Activated CD4-positive, alpha-beta T cell treated with anti-CD3 and anti-CD28 coated beads, Interleukin-2, amount 50 U/mL, for 24 hours (primary cell): Measurements from ENCODE around the gene TBPL1.
"Not testable (repeated sequence)": the region's sequence is repeated elsewhere in the genome, so short reads cannot be mapped to it uniquely, and the experiment has no call there.

Source experiments
- DNase-seq, 2 donors: peaks; one replicate each; pipeline ENCODE4 v3.0.0-alpha.2; 2020; ENCODE audit warnings: low read depth in 1 of 2, low spot score in 1 of 2

TBPL1 gene

GRCh38 chr6:133953634-133954415, 801 bp downstream of the TBPL1 start:
- no peak for DNase-seq

- no peak for DNase-seq
Observed at GRCh38 chr6:133954657-133955576, 1.9 kb downstream of the TBPL1 start.

GRCh38 chr6:133955582-133956415, 2.8 kb downstream of the TBPL1 start:
- no peak for DNase-seq

DNA sequence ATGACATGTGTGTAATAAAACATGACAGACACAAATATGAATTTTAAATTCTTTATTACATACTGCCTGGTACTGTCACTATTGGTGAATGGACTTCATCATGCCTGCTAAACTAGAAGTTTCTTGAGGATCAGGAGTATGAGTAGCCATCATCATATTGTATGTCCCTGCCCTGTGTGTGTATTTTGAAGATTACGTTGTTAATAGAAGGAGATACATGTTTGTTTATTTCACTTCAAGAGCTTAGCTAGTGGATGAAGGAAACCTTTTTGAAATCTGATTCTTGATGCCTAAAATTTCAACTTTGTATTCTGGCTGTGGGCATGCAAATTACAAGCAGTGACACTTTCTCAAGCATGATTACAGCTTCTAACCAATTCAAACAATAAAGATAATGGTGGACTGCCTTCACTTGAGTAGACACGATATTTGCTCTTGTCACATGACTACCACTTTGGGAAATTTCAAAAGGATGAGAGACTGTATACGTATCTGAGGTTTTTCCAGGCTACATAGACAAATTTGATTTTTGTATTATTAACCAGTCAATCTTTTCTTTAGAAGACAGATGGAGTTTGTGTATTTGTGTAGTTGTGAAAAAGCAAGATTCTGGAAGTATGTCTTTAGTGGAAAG, 3.5 kb downstream of the TBPL1 start:
- DNase-seq, result no peak

GRCh38 chr6:133957227-133957626, 4.2 kb downstream of the TBPL1 start:
- no peak for DNase-seq

- no peak for DNase-seq
Observed at GRCh38 chr6:133957780-133958242, 4.8 kb downstream of the TBPL1 start.

DNA sequence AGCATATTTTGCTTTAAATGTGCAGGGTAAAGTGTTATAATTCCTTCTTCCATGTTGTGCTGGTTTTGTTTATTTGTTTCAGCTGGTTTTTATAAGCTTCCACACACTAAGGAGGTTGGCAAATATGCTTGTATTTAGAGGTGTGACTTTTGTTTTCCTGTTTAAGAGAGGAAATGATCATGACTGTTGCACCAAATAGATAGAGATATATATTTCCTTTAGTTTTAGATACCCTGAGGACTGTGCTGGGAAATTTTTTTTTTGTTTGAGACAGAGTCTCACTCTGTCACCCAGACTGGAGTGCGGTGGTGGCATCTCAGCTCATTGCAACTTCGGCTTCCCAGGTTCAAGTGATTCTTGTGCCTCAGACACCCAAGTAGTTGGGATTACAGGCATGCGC, 5.8 kb downstream of the TBPL1 start:
- DNase-seq, result no peak

- no peak for DNase-seq
Observed at GRCh38 chr6:133959667-133960368, 6.8 kb downstream of the TBPL1 start.

GRCh38 chr6:133961831-133962230, 8.8 kb downstream of the TBPL1 start:
- no peak for DNase-seq

- DNase-seq, result no peak
Observed at GRCh38 chr6:133964052-133964451, 11.0 kb downstream of the TBPL1 start.

DNA sequence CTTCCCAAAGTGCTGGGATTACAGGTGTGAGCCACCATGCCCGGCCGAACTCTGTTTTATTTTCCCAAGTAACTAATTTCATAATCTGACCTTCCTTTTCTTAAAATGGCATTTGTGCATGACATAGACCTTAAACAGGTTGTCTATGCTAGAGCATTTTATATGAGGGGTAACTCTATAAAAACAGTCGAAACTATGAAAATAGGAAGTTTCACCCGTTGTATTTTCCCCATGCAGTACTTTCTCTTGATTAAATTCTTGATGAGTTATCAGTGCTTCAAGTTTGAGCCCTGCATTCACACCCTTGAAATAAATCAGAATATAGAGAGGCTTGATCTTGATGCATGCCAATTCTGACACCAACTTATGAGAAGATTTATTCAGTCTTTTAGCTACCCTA, 11.7 kb downstream of the TBPL1 start:
- no peak for DNase-seq

GRCh38 chr6:133965817-133966360, 12.9 kb downstream of the TBPL1 start:
- no peak for DNase-seq

DNA sequence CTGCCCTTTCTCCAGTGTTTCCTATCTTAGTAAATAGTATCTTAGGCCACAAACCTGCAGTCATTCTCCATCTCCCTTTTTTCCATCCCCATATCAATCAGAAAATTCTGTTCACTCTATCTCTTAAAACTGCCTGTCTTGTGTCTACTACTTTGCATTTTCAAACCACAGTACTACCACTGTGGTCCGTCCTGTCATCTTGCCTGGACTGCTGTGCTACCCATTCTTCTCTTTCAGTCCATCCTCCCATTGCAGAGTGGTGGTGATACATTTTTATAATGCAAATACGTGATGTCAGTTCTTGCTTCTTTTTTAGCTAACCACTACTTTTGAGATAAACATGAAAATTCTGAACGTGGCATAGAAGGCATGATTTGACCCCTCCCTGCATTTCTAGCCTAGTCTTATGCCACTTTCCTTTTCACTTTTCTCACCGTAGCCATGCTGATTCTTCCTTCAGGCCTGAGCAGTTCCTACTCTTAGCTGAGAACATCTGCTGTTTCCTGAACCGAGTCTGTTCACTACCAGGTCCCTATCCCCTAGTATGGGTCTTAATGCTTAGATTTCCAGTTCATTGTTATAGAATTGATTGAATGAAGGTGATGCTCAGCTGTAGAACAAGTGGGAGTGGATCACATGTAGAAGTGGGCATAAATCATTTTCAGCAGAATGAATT, 13.8 kb downstream of the TBPL1 start:
- no peak for DNase-seq

GRCh38 chr6:133967347-133967746, 14.3 kb downstream of the TBPL1 start:
- DNase-seq, result no peak

DNA sequence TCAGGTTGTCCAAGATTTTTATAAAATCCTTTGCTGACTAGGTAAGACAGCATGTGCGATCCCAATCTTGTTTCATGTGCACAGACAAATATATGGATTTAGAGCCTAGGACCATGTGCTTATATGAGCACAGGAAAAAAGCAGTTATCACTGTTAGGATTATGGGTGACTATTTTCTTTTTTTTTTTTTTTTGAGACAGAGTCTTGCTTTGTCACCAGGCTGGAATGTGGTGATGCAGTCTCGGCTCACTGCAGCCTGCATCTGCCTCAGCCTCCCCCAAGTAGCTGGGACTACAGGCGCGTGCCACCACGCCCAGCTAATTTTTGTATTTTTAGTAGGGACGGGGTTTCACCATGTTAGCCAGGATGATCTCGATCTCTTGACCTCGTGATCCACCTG, 14.8 kb downstream of the TBPL1 start:
- not testable (repeated sequence) for DNase-seq

- no peak for DNase-seq
Observed at GRCh38 chr6:133969285-133969920, 16.4 kb downstream of the TBPL1 start.

DNA sequence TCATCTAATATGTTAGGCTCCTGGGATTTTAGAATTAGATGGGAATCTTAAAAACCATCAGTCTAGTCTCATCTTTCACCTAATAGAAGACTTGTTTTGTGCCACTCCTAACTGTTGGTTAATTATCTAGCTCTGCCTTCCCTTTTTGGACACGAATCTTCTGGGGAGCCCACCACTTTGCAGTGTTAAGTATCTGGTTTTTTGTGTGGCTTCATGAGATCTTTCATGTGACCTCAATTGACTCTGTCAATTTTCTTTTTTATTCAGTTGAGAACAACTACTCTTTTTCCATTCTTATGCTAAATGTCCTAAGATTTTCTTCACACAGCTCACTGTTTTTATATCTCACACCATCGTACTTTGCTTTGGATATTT, 16.9 kb downstream of the TBPL1 start:
- no peak for DNase-seq

GRCh38 chr6:133971861-133972260, 18.8 kb downstream of the TBPL1 start:
- DNase-seq, result no peak

DNA sequence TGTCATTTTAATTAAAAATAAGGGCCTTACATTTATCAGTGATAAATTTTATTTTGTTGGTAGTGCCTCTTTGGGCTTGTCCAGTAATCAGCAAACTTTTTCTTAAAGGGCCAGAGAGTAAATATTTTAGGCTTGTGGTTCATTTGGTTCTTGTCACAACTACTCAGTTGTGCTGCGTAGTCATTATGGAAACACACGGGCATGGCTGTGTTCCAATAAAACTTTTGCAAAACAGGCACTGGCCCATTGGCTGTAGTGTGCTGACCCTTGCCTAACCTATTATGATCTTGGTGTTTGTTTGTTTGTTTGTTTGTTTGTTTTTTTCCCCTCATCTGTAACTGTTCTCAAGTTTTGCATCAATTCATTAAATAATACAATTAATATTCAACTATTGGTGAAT, 19.4 kb downstream of the TBPL1 start:
- DNase-seq, result no peak
